Activated naive CD8-positive, alpha-beta T cell treated with anti-CD3 and anti-CD28 coated beads, Interleukin-2, amount 50 U/mL, for 24 hours (primary cell): ENCODE results near the gene SRGAP2B.
A peak's percentile ranks its signal among the peaks of the same experiment; 100 is the strongest.
"Not testable (repeated sequence)": the region's sequence is repeated elsewhere in the genome, so short reads cannot be mapped to it uniquely, and the experiment has no call there.

Source experiments
- ATAC-seq: fragments of 150-1000 bp; cut with Tn5 transposase; one replicate; pipeline ENCODE4 v1.10.0; 2021
- DNase-seq: peaks from one replicate; pipeline ENCODE4 v3.0.0; 2021
- H3K27ac Mint-ChIP-seq: one replicate; pipeline ENCODE4 v1.8.0; 2021; ENCODE audit warnings: mild to moderate bottlenecking, mixed read lengths
- H3K27me3 Mint-ChIP-seq: one replicate; pipeline ENCODE4 v1.8.0; 2021; ENCODE audit warnings: mixed read lengths
- H3K36me3 Mint-ChIP-seq: one replicate; pipeline ENCODE4 v1.8.0; 2021; ENCODE audit warnings: low read depth, mixed read lengths
- H3K4me1 Mint-ChIP-seq: one replicate; pipeline ENCODE4 v1.8.0; 2021; ENCODE audit warnings: mixed read lengths
- H3K4me3 Mint-ChIP-seq: one replicate; pipeline ENCODE4 v1.8.0; 2021; ENCODE audit warnings: mild to moderate bottlenecking, moderate library complexity, mixed read lengths
- H3K9me3 Mint-ChIP-seq: one replicate; pipeline ENCODE4 v1.8.0; 2021; ENCODE audit warnings: mixed read lengths

Gene SRGAP2B

GRCh38 chr1:144936186-144936732 lies 158.9 kb downstream of the SRGAP2B start:
- not testable (repeated sequence) for DNase-seq, H3K4me3 Mint-ChIP-seq, ATAC-seq, H3K9me3 Mint-ChIP-seq, H3K27ac Mint-ChIP-seq, H3K4me1 Mint-ChIP-seq, H3K36me3 Mint-ChIP-seq, H3K27me3 Mint-ChIP-seq

- H3K36me3 Mint-ChIP-seq, H3K27ac Mint-ChIP-seq, H3K4me1 Mint-ChIP-seq, H3K9me3 Mint-ChIP-seq, ATAC-seq, H3K4me3 Mint-ChIP-seq, DNase-seq, H3K27me3 Mint-ChIP-seq: not testable (repeated sequence)
Measured at GRCh38 chr1:144935310-144935709, 159.8 kb downstream of the SRGAP2B start.

DNA sequence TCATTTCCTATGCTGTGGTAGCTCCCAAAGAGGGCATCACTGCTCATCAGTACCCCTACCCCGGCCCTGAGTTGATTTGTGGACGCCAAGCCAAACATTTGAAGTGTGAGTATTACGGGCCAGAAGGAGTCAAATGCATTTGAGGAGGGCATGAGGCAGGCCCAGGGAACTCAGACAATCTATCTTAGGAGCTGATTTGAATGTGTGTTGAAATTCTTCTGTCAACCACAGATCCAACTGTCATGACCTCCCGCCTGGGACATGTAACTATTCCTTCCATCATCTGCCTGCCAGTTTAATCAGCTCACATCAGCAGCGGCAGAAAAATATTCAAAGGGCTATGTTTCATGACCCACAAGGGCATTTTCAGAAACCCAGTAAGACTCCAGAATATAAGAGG lies 162.1 kb downstream of the SRGAP2B start:
- not testable (repeated sequence) for H3K9me3 Mint-ChIP-seq, H3K36me3 Mint-ChIP-seq, H3K4me1 Mint-ChIP-seq, H3K27me3 Mint-ChIP-seq, H3K4me3 Mint-ChIP-seq, DNase-seq, ATAC-seq, H3K27ac Mint-ChIP-seq

DNA sequence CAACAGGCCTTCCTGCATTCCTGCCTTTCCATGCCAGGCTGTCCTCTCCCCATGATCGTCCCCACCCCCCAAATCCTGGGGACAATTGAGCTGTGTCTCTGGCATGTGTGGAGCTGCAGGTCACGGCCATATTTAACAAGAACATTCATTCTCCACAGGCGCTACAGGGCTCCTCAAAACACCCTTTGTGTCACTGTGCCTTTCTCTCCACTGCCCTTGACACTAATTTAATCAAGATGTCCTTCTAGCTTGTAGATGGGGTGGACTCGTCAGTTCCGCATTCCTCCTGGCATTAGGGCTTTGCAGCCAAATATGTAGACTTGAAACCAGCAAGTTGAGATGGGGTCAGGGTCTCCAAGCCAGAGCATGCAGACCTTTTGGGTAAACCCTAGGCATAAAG lies 163.0 kb downstream of the SRGAP2B start:
- H3K36me3 Mint-ChIP-seq, H3K4me1 Mint-ChIP-seq, H3K9me3 Mint-ChIP-seq, H3K27me3 Mint-ChIP-seq, ATAC-seq, H3K4me3 Mint-ChIP-seq, DNase-seq, H3K27ac Mint-ChIP-seq: not testable (repeated sequence)

DNA sequence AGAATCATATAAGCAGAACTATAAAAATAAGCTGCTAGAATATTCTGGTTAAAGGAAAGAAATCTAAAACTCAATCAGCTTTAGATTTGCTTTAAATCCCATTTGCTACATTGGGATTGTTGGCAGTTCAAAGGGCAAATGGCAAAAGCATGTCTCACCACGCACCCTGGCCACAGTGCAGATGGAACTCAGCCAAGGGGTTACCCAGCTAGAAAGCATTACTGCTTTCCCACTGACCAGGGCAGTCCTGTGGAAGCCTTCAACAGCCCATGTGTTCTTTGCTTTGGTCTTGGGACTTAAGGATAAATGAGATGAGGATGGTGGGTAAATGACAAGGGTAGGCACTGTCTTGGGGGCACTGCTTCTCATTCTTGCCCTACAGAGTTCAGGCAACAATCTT lies 163.6 kb downstream of the SRGAP2B start:
- not testable (repeated sequence) for H3K4me1 Mint-ChIP-seq, H3K9me3 Mint-ChIP-seq, H3K4me3 Mint-ChIP-seq, H3K36me3 Mint-ChIP-seq, H3K27ac Mint-ChIP-seq, H3K27me3 Mint-ChIP-seq, DNase-seq, ATAC-seq

- not testable (repeated sequence) for DNase-seq, H3K4me1 Mint-ChIP-seq, H3K27ac Mint-ChIP-seq, H3K9me3 Mint-ChIP-seq, H3K36me3 Mint-ChIP-seq, H3K4me3 Mint-ChIP-seq, H3K27me3 Mint-ChIP-seq
- ATAC-seq: peak; percentile 75
Measured at GRCh38 chr1:144930085-144930777, 164.9 kb downstream of the SRGAP2B start.

- H3K27ac Mint-ChIP-seq, H3K27me3 Mint-ChIP-seq, H3K4me1 Mint-ChIP-seq, H3K4me3 Mint-ChIP-seq, ATAC-seq, H3K9me3 Mint-ChIP-seq, DNase-seq, H3K36me3 Mint-ChIP-seq: not testable (repeated sequence)
Measured at GRCh38 chr1:144927292-144927691, 167.8 kb downstream of the SRGAP2B start.

GRCh38 chr1:144923640-144924039 lies 171.5 kb downstream of the SRGAP2B start:
- not testable (repeated sequence) for ATAC-seq, H3K4me1 Mint-ChIP-seq

DNA sequence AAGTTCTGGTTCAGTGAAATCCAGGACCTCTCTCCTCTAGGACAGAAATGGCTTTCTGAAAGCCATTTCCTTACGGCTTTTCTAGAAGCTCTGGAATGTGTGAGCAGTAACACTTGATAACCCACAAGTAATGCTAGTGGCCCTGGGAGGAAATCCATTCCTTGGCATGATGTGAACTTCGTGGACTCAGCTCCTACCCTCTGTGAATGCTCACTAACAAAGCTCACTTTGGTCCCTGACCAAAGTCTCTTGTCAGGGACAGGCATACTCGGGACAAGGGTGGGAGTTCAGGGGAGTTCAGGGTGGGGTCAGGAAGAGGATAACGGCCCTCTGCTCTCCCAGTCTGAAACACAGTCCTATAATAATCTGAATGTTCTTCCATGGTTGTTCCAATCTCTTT lies 172.3 kb downstream of the SRGAP2B start:
- H3K27me3 Mint-ChIP-seq, ATAC-seq, H3K4me1 Mint-ChIP-seq, H3K27ac Mint-ChIP-seq, H3K4me3 Mint-ChIP-seq, DNase-seq, H3K36me3 Mint-ChIP-seq, H3K9me3 Mint-ChIP-seq: not testable (repeated sequence)

More at GRCh38 chr1:144923640-144924039, 171.5 kb downstream of the SRGAP2B start:
- H3K27ac Mint-ChIP-seq, H3K9me3 Mint-ChIP-seq, DNase-seq, H3K27me3 Mint-ChIP-seq, H3K4me3 Mint-ChIP-seq, H3K36me3 Mint-ChIP-seq: not testable (repeated sequence)

DNA sequence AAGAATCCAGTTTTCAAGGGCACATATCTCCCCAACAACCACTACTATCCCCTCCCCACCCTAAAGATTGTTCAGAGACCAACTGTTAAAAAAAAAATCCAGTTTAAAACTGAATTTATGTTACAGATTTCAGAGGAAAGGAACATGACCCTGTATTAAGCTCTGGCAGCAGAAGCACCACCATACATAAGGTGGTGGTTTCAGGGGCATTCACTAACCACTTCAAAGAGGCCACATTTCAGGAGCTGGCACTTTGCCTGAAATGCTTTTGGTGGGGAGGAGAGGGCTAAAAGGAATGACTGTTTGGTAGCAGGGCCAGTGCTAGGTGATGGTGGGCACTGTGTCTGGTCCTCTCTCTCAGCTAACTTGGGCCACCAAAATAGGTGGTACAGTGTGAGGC lies 176.0 kb downstream of the SRGAP2B start:
- not testable (repeated sequence) for H3K36me3 Mint-ChIP-seq, DNase-seq, H3K9me3 Mint-ChIP-seq, H3K4me1 Mint-ChIP-seq, H3K4me3 Mint-ChIP-seq, H3K27ac Mint-ChIP-seq, H3K27me3 Mint-ChIP-seq
- peak; percentile 22 for ATAC-seq

DNA sequence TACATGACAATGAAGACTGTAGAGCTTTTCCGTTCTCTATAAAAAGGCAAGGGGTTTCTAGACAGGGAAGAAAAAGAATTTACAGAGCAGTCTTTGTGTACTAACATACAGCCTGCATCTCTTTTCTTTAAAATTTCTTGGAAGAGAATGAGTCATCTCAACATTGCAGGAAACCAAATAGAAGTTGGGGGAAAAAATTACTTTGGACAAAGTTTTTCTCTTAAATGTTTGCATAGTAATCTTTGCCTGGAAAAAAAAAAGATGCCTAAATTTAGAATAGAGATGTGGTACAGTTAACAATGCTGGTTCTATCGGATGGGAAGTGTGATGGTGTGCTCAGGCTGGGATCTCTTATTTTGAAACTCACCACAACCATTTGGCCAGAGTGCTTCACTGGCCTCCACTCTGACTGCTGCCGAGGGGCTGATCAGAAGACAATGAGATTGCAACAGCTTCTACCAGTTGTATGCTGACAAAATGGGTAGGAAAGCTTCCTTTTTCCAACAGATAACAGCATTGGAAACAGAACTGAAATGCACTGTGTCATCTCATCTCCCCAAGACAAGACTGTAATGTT lies 177.0 kb downstream of the SRGAP2B start:
- not testable (repeated sequence) for H3K4me1 Mint-ChIP-seq, H3K27me3 Mint-ChIP-seq, DNase-seq, H3K9me3 Mint-ChIP-seq, H3K36me3 Mint-ChIP-seq
- Mint-ChIP-seq H3K27ac (peak overlapping the region; percentile 78), H3K4me3 (peak overlapping the region; percentile 40)
- peak; percentile 47 for ATAC-seq

GRCh38 chr1:144917154-144918026 lies 177.7 kb downstream of the SRGAP2B start:
- not testable (repeated sequence) for H3K9me3 Mint-ChIP-seq, H3K4me1 Mint-ChIP-seq, H3K27ac Mint-ChIP-seq, H3K36me3 Mint-ChIP-seq, H3K27me3 Mint-ChIP-seq, DNase-seq, H3K4me3 Mint-ChIP-seq
- peak; percentile 73 for ATAC-seq

GRCh38 chr1:144913977-144914734 lies 181.0 kb downstream of the SRGAP2B start:
- H3K4me3 Mint-ChIP-seq, DNase-seq, H3K36me3 Mint-ChIP-seq, H3K27me3 Mint-ChIP-seq, H3K4me1 Mint-ChIP-seq, H3K9me3 Mint-ChIP-seq, H3K27ac Mint-ChIP-seq: not testable (repeated sequence)
- ATAC-seq: peak; percentile 48

DNA sequence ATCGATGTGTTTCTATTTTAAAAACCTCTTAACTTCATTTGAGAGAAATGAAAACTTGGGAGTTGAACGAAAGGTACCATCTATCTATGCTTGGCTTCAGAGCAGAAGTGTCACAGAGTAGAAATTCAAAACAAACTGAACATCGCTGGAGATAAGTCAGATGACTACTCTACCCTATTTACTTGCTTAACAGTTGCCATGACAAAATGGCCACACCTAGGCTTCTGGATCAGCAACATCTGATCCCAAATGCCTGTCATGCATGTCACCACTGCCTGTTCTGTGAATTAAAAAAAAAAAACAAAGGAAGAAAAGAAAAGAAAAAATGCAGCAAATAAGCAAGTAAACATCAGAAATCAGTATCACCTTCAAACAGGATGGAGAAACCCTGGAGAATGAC lies 181.7 kb downstream of the SRGAP2B start:
- H3K27ac Mint-ChIP-seq, H3K27me3 Mint-ChIP-seq, H3K36me3 Mint-ChIP-seq, ATAC-seq, DNase-seq, H3K4me3 Mint-ChIP-seq, H3K9me3 Mint-ChIP-seq, H3K4me1 Mint-ChIP-seq: not testable (repeated sequence)
